ENCODE measurements around the gene GPR35. TPM values are rescaled to one million over a fixed set of nuclear protein-coding genes. Genes with fewer than 3 reads are reported as not detected.
"Not testable (repeated sequence)": the region's sequence is repeated elsewhere in the genome, so short reads cannot be mapped to it uniquely, and the experiment has no call there.

The GPR35 gene
- total and polyA plus RNA-seq, 12 donors: 0.40 to 5.2 (median 1.2) TPM

DNA sequence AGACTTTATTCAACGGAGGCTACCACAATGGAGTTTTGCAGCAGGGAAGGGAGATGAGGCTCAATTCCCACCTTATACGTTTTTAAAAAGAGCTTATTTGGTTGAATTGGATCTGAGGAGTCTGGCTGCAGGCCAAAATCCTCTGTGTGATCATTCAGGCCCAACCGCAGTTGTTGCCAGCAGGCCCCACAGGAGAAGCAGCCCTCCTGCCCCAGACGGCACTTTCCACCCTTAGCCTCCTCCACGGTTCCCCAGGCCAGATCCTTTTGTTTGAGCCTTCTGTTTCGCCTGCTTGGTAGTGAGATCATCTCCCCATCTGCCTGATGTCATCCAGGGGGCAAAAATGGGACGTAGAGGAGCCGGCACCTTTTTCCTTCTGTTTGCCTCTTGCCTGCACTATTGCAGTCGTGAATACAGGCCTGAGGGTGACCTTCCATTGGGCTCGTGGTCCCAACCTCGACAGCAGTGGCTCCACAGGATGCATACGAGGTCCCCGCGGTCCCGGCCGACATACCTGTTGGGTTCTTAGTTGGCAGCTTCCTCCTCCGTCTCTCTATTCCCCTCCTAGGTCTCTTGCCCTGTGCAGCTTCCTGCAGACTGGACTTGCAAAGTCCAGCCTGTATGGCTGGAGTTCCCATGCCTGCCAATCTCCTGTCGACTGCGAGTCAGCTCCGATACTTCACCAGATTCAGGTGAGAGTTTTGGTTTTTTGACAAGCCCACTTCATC lies 9.3 kb upstream of the GPR35 start:
- no peak for ATAC-seq
- intact Hi-C loops (cut with DNase I): no loop called here
- peaks cover 0 to 8% (median 0%) of the 10 kb centered on the region in 9 donors for H3K36me3 ChIP-seq
- DNase-seq: no peak
- no peak overlapping the region for H3K4me3 ChIP-seq
- no peaks in the 10 kb centered on the region for H3K27me3 ChIP-seq
- TF ChIP-seq, protein P1, sequence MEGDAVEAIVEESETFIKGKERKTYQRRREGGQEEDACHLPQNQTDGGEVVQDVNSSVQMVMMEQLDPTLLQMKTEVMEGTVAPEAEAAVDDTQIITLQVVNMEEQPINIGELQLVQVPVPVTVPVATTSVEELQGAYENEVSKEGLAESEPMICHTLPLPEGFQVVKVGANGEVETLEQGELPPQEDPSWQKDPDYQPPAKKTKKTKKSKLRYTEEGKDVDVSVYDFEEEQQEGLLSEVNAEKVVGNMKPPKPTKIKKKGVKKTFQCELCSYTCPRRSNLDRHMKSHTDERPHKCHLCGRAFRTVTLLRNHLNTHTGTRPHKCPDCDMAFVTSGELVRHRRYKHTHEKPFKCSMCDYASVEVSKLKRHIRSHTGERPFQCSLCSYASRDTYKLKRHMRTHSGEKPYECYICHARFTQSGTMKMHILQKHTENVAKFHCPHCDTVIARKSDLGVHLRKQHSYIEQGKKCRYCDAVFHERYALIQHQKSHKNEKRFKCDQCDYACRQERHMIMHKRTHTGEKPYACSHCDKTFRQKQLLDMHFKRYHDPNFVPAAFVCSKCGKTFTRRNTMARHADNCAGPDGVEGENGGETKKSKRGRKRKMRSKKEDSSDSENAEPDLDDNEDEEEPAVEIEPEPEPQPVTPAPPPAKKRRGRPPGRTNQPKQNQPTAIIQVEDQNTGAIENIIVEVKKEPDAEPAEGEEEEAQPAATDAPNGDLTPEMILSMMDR (IDR thresholded peaks at IDR 0.05): no peak
- 79 to 87% methylated on average over 20 of the region's 20 CpGs for WGBS, 2 donors
- peaks cover 0 to 12% (median 0%) of the 10 kb centered on the region in 11 donors for H3K9me3 ChIP-seq
- peaks cover 0 to 36% (median 0%) of the 10 kb centered on the region in 9 donors for H3K4me1 ChIP-seq
- no peak overlapping the region for H3K27ac ChIP-seq

DNA sequence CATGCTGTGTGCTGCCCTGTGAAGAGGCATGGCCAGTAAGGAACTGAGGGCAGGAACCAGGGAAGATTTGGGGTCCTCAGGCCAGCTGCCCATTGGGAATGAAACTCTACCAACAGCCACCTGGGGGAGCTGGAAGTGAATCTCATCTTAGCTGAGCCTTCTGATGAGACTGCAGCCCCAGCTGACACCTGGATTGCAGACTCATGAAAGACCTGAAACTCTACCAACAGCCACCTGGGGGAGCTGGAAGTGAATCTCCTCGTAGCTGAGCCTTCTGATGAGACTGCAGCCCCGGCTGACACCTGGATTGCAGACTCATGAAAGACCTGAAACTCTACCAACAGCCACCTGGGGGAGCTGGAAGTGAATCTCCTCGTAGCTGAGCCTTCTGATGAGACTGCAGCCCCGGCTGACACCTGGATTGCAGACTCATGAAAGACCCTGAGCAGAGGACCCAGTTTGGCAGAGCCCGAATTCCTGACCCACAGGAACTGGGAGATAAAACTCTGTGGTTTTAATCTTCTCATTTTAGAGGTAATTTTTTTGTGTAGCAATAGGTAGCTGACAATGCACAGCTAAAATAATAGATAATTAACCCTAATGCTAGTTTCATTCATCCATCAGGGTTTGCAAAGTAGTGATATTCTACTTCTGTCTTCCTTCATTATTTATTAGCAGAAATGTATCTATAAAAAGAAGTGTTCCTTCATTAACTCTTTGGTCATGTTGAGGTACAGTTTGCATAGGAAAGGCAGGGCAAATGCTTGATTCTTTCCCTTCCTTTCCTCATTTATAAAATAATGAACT lies 8.2 kb upstream of the GPR35 start:
- H3K27me3 ChIP-seq; DNase-seq; H3K27ac ChIP-seq; H3K4me3 ChIP-seq; intact Hi-C loops (cut with DNase I); H3K36me3 ChIP-seq; ATAC-seq: not testable (repeated sequence)
- 85 to 88% methylated on average over 5 of the region's 5 CpGs for WGBS, 2 donors
- Histone ChIP-seq H3K9me3 (peaks cover 0 to 12% (median 0%) of the 10 kb centered on the region in 11 donors), H3K4me1 (peaks cover 0 to 37% (median 0%) of the 10 kb centered on the region in 9 donors)

DNA sequence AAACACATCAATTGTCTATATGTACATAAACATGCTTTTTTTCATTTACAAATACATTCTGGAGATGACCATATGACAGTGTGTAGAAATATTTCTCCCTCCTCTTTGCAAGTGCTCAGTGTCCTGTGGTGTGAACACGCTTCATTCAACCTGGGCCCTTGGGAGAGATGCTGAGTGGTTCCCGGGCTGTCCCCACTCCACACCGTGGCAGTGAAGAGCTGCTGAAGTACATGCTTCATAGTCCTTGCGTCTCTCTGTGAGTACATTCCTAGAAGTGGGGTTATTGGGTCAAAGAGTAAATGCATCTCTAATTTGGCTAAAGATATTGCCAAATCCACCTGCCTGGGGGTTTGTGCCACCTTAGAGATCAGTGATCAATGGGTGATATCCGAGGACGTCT lies 6.5 kb upstream of the GPR35 start:
- H3K27me3 ChIP-seq: no peaks in the 10 kb centered on the region
- H3K27ac ChIP-seq: no peak overlapping the region
- intact Hi-C loops (cut with DNase I): no loop called here
- H3K4me1 ChIP-seq: peaks cover 0 to 40% (median 0%) of the 10 kb centered on the region in 9 donors
- peaks cover 0 to 12% (median 0%) of the 10 kb centered on the region in 11 donors for H3K9me3 ChIP-seq
- ATAC-seq (no peak), DNase-seq (no peak)
- peaks cover 0 to 8% (median 0%) of the 10 kb centered on the region in 9 donors for H3K36me3 ChIP-seq
- TF ChIP-seq, protein P1 (IDR thresholded peaks at IDR 0.05): no peak
- 78 to 95% methylated on average over 6 of the region's 6 CpGs for WGBS, 2 donors
- H3K4me3 ChIP-seq: no peak overlapping the region

DNA sequence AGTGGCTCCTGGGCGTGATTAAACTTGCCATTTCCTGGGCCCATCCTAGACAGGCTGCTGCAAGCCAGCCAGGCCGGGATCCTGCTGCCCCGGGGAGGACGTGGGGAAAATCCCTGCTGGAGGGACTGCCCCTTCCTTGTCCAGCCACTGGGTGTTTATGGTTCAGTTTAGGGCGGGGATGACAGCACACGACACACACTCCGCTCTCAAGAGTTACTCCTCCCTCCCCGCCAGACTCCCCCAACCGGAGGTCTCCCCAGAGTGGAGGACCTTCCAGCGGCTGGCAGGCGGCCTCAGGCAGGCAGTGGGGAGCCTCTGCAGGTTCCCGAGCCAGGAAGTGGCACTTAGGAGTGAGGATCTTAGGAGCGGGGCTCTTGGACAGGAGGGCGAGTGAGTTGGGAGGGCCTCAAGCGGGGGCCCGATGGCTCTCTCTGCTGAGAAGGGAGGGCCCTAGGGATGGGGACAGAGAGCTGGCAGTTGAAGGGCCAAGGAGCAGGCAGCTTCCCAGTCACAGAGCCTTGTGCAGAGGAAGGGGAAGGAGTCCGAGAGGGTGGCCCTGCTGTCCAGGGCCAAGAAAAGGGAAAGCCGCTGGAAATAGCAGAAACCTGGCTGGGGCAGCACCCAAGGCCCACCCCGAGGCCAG lies 5.7 kb upstream of the GPR35 start:
- Histone ChIP-seq H3K4me1 (peaks cover 0 to 49% (median 0%) of the 10 kb centered on the region in 9 donors), H3K27me3 (no peaks in the 10 kb centered on the region), H3K9me3 (peaks cover 0 to 12% (median 0%) of the 10 kb centered on the region in 11 donors), H3K36me3 (peaks cover 0 to 8% (median 0%) of the 10 kb centered on the region in 9 donors), H3K4me3 (no peak overlapping the region), H3K27ac (no peak overlapping the region)
- ATAC-seq (no peak), DNase-seq (no peak)
- TF ChIP-seq, protein P1 (IDR thresholded peaks at IDR 0.05): no peak
- intact Hi-C loops (cut with DNase I): no loop called here
- WGBS, 2 donors: 87 to 89% methylated on average over 19 of the region's 19 CpGs

All from heart right ventricle (tissue), 16 donors.